Keratinocyte (primary cell): ENCODE results near the gene ETV4. TPM values are rescaled to one million over a fixed set of nuclear protein-coding genes. Genes with fewer than 3 reads are reported as not detected.

Experiments used
- DNase-seq: peaks from one replicate; pipeline ENCODE4 v3.0.0-alpha.2; 2011; ENCODE audit warnings: low read depth, missing footprints, low spot score
- FAIRE-seq: peaks from 2 replicates; lab custom pipeline; 2011; peaks lifted over from hg19 to GRCh38; lab: Jason Lieb, UNC
- H2AFZ ChIP-seq: 2 replicates; pipeline ENCODE4 v1.6.0; 2012; ENCODE audit warnings: low read length, control low read depth, inconsistent platforms; ENCODE audit not compliant: control insufficient read depth
- H3K27ac ChIP-seq: 2 replicates; pipeline ENCODE4 v1.5.1; 2011; ENCODE audit warnings: low read length; ENCODE audit not compliant: control insufficient read depth, insufficient read depth
- H3K27me3 ChIP-seq: 3 replicates; pipeline ENCODE4 v1.6.0; 2011; ENCODE audit warnings: low read length; ENCODE audit not compliant: control insufficient read depth, insufficient read depth; ENCODE audit errors: extremely low read depth
- H3K36me3 ChIP-seq, 2 experiments: 2 replicates in 1 of 2; 3 replicates in 1 of 2; pipeline ENCODE4 v1.5.1; 2011; ENCODE audit warnings: low read length in 2 of 2, mild to moderate bottlenecking in 1 of 2; ENCODE audit not compliant: control insufficient read depth in 2 of 2, insufficient read depth in 2 of 2; ENCODE audit errors: extremely low read depth in 1 of 2
- H3K4me1 ChIP-seq: 3 replicates; pipeline ENCODE4 v1.5.1; 2011; ENCODE audit warnings: low read length; ENCODE audit not compliant: control insufficient read depth, insufficient read depth; ENCODE audit errors: extremely low read depth
- H3K4me2 ChIP-seq: 3 replicates; pipeline ENCODE4 v1.6.0; 2011; ENCODE audit warnings: low read depth, low read length; ENCODE audit not compliant: control insufficient read depth, insufficient read depth; ENCODE audit errors: extremely low read depth
- H3K4me3 ChIP-seq, 3 experiments: fragments of 200-600 bp in 1 of 3; sonication (generic) in 1 of 3; 2 replicates in 2 of 3; 3 replicates in 1 of 3; pipeline ENCODE4 v1.5.1; 2011 to 2016; ENCODE audit warnings: low read length in 3 of 3, mild to moderate bottlenecking in 3 of 3, control low read depth in 2 of 3, inconsistent platforms in 1 of 3, low read depth in 1 of 3, mixed read lengths in 1 of 3, mixed run types in 1 of 3, moderate library complexity in 1 of 3; ENCODE audit not compliant: control insufficient read depth in 2 of 3, insufficient read depth in 2 of 3; ENCODE audit errors: extremely low read depth in 1 of 3
- H3K79me2 ChIP-seq: 2 replicates; pipeline ENCODE4 v1.6.0; 2012; ENCODE audit warnings: low read length; ENCODE audit not compliant: control insufficient read depth, insufficient read depth
- H3K9ac ChIP-seq: 3 replicates; pipeline ENCODE4 v1.6.0; 2011; ENCODE audit warnings: low read length; ENCODE audit not compliant: control insufficient read depth, insufficient read depth; ENCODE audit errors: extremely low read depth
- H3K9me1 ChIP-seq: 3 replicates; pipeline ENCODE4 v1.6.0; 2011; ENCODE audit warnings: low read length; ENCODE audit not compliant: control insufficient read depth, insufficient read depth; ENCODE audit errors: extremely low read depth
- H3K9me3 ChIP-seq: 2 replicates; pipeline ENCODE4 v1.5.1; 2012; ENCODE audit warnings: low read depth, low read length; ENCODE audit not compliant: control insufficient read depth
- H4K20me1 ChIP-seq: 3 replicates; pipeline ENCODE4 v1.6.0; 2011; ENCODE audit warnings: low read length; ENCODE audit not compliant: control insufficient read depth, insufficient read depth; ENCODE audit errors: extremely low read depth
- CTCF ChIP-seq, 3 experiments: IDR thresholded peaks in 1 of 3; conservative IDR thresholded peaks in 1 of 3; optimal IDR thresholded peaks in 1 of 3; 2 replicates in 2 of 3; 3 replicates in 1 of 3; pipeline versions ENCODE3 to v1.5.1; 2011; ENCODE audit warnings: low read length in 3 of 3, mild to moderate bottlenecking in 3 of 3, moderate library complexity in 2 of 3, control low read depth in 1 of 3, inconsistent platforms in 1 of 3; ENCODE audit not compliant: insufficient read depth in 2 of 3; ENCODE audit errors: extremely low read depth in 1 of 3
- EZH2 ChIP-seq: IDR thresholded peaks from one replicate; pipeline ENCODE4 v1.6.1; 2012; ENCODE audit warnings: inconsistent platforms, mild to moderate bottlenecking, low read length, moderate library complexity
- dilution Hi-C: fragments of 300-500 bp; cut with MboI; formaldehyde crosslinking; loops from one replicate; pipeline ENCODE4 v1.7.0; 2020; ENCODE audit warnings: low sequenced_read_pairs; ENCODE audit not compliant: extremely low pct_ligation_motif_present
- polyA plus RNA-seq, 5 experiments: library from polyadenylated mRNA; depleted of rRNA in 3 of 5; stranded (reverse) in 3 of 5; stranded (forward) in 1 of 5; unstranded in 1 of 5; fragments of >200 nt; gene quantifications; 1 replicate in 1 of 5; 2 replicates in 3 of 5; 3 replicates in 1 of 5; pipeline versions ENCODE4 v1.2.1 to v1.2.3, GENCODE V29; 2011 to 2012; ENCODE audit warnings: missing spikeins in 2 of 5, low read depth in 1 of 5, low replicate concordance in 1 of 5

The ETV4 gene
- polyA plus RNA-seq, 1 donor (not counting 4 experiments of a cell fraction or from before 2014, with no cell fraction given) = 33.6 TPM

- H3K9me3 ChIP-seq = no peaks in the 10 kb centered on the region
- peak overlapping the region; percentile 92 for H3K27ac ChIP-seq
- no peak overlapping the region for H2AFZ ChIP-seq
- H3K79me2 ChIP-seq = peaks cover 17% of the 10 kb centered on the region
- no peaks in the 10 kb centered on the region for H3K27me3 ChIP-seq
- peak overlapping the region in 1 of 3 experiments; percentile 80 for H3K4me3 ChIP-seq
- TF ChIP-seq CTCF (optimal IDR thresholded peaks at IDR 0.05 in 1 of 3, IDR thresholded peaks at IDR 0.05 in 1 of 3, conservative IDR thresholded peaks at IDR 0.05 in 1 of 3; ENCODE audit: extremely low read depth in 1 of 3, insufficient read depth in 2 of 3, low read length in 3 of 3) (no peak), EZH2 (no peak)
- peaks cover 47% of the 10 kb centered on the region for H3K4me1 ChIP-seq
- H3K9ac ChIP-seq = peak overlapping the region; percentile 94
- peak overlapping the region; percentile 98 for H3K4me2 ChIP-seq
- no peaks in the 10 kb centered on the region for H4K20me1 ChIP-seq
- dilution Hi-C loops = no loop called here
- no peak for DNase-seq
- no peaks in the 10 kb centered on the region for H3K36me3 ChIP-seq
- no peaks in the 10 kb centered on the region for H3K9me1 ChIP-seq
- FAIRE-seq = peak; percentile 95
These were observed 1.6 kb upstream of the ETV4 start for GRCh38 chr17:43547659-43548256.

- Histone ChIP-seq H3K4me2 (peak overlapping the region; percentile 98), H3K9me1 (no peaks in the 10 kb centered on the region), H3K36me3 (no peaks in the 10 kb centered on the region), H3K4me1 (peaks cover 51% of the 10 kb centered on the region), H2AFZ (no peak overlapping the region), H4K20me1 (no peaks in the 10 kb centered on the region), H3K4me3 (peak overlapping the region in 2 of 3 experiments; percentile 77 to 80), H3K9me3 (no peaks in the 10 kb centered on the region), H3K27me3 (no peaks in the 10 kb centered on the region), H3K27ac (peak overlapping the region; percentile 92), H3K9ac (peak overlapping the region; percentile 94), H3K79me2 (peaks cover 23% of the 10 kb centered on the region)
- TF ChIP-seq CTCF (optimal IDR thresholded peaks at IDR 0.05 in 1 of 3, IDR thresholded peaks at IDR 0.05 in 1 of 3, conservative IDR thresholded peaks at IDR 0.05 in 1 of 3; ENCODE audit: extremely low read depth in 1 of 3, insufficient read depth in 2 of 3, low read length in 3 of 3) (no peak), EZH2 (no peak)
- FAIRE-seq (no peak), DNase-seq (no peak)
- dilution Hi-C loops = no loop called here
These were observed 1.0 kb upstream of the ETV4 start for GRCh38 chr17:43547189-43547550.
